IPS DF 6.9 (cell line): Measurements from ENCODE around the gene ACO2.
"Not testable (repeated sequence)": the region's sequence is repeated elsewhere in the genome, so short reads cannot be mapped to it uniquely, and the experiment has no call there.

Source experiments
- DNase-seq: peaks from one replicate; pipeline ENCODE4 v3.0.0-alpha.2; 2013; ENCODE audit warnings: low read depth, low spot score
- H3K27ac ChIP-seq: one replicate; pipeline ENCODE4 v1.5.1; 2013; ENCODE audit warnings: low read length, control low read depth
- H3K27me3 ChIP-seq: 2 replicates; pipeline ENCODE4 v1.6.1; 2013; ENCODE audit warnings: mild to moderate bottlenecking, low read length; ENCODE audit not compliant: control insufficient read depth, insufficient read depth
- H3K36me3 ChIP-seq: 2 replicates; pipeline ENCODE4 v1.6.1; 2013; ENCODE audit warnings: low read length; ENCODE audit not compliant: control insufficient read depth, insufficient read depth
- H3K4me1 ChIP-seq: 2 replicates; pipeline ENCODE4 v1.6.1; 2013; ENCODE audit warnings: low read length; ENCODE audit not compliant: control insufficient read depth, insufficient read depth
- H3K4me3 ChIP-seq: 2 replicates; pipeline ENCODE4 v1.5.1; 2013; ENCODE audit warnings: mild to moderate bottlenecking, low read length
- H3K9me3 ChIP-seq: 2 replicates; pipeline ENCODE4 v1.6.1; 2013; ENCODE audit warnings: low read length, inconsistent platforms; ENCODE audit not compliant: control insufficient read depth, insufficient read depth
- WGBS: extraction: QIAGEN DNeasy Blood & Tissue Kit; methylation state at CpG from one replicate; pipeline ENCODE4 v1.1.7; 2013; ENCODE audit warnings: mixed read lengths, missing lambda C conversion rate; ENCODE audit not compliant: insufficient read length, insufficient coverage; 5-methylcytosine and 5-hydroxymethylcytosine counted together

ACO2 gene

GRCh38 chr22:41558241-41558630 lies 89.3 kb downstream of the ACO2 start:
- not testable (repeated sequence) for H3K4me3 ChIP-seq, H3K9me3 ChIP-seq, DNase-seq, H3K27me3 ChIP-seq, H3K27ac ChIP-seq, H3K36me3 ChIP-seq
- peaks cover 11% of the 10 kb centered on the region for H3K4me1 ChIP-seq
- no CpG with 5 or more reads among the region's 13 CpGs for WGBS

GRCh38 chr22:41560095-41560471 lies 91.2 kb downstream of the ACO2 start:
- WGBS, result no CpG with 5 or more reads among the region's 6 CpGs
- no peaks in the 10 kb centered on the region for H3K36me3 ChIP-seq
- DNase-seq, result no peak
- peaks cover 11% of the 10 kb centered on the region for H3K4me1 ChIP-seq
- H3K4me3 ChIP-seq, result no peak overlapping the region
- no peaks in the 10 kb centered on the region for H3K9me3 ChIP-seq
- no peaks in the 10 kb centered on the region for H3K27me3 ChIP-seq
- H3K27ac ChIP-seq, result no peak overlapping the region

DNA sequence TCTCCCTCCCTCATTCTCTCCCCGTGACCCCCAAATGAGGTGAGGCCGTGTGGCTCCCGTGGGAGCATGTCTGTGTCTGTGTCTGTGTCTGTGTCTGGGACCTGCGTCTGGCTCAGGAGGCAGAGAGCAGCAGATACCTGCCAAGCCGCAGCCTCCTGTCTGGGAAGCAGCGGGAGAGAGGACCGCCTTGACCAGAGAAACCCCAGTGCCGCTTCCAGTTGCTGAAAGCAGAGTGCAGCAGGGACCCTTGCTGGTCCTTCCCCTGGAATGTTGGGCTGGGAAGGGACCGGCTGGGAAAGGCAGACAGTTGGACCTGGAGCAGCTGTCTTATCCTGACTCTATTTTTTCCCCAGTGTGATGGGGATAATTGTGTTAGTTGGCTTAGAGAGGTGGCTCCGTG lies 92.4 kb downstream of the ACO2 start:
- Histone ChIP-seq H3K27me3 (no peaks in the 10 kb centered on the region), H3K4me3 (peak overlapping the region; percentile 2; the same call in 1 of the 2 replicates), H3K9me3 (no peaks in the 10 kb centered on the region), H3K4me1 (peaks cover 11% of the 10 kb centered on the region), H3K27ac (no peak overlapping the region), H3K36me3 (no peaks in the 10 kb centered on the region)
- DNase-seq, result no peak
- WGBS, result no CpG with 5 or more reads among the region's 10 CpGs

- Histone ChIP-seq H3K27me3 (no peaks in the 10 kb centered on the region), H3K4me3 (no peak overlapping the region), H3K27ac (no peak overlapping the region), H3K9me3 (no peaks in the 10 kb centered on the region), H3K4me1 (peaks cover 11% of the 10 kb centered on the region), H3K36me3 (no peaks in the 10 kb centered on the region)
- WGBS, result no CpG with 5 or more reads among the region's 5 CpGs
- DNase-seq, result no peak
These were observed 92.9 kb downstream of the ACO2 start for GRCh38 chr22:41561788-41562187.

- H3K4me3 ChIP-seq, result no peak overlapping the region
- H3K27ac ChIP-seq, result no peak overlapping the region
- H3K9me3 ChIP-seq, result no peaks in the 10 kb centered on the region
- H3K4me1 ChIP-seq, result peaks cover 11% of the 10 kb centered on the region
- no peaks in the 10 kb centered on the region for H3K27me3 ChIP-seq
- no peaks in the 10 kb centered on the region for H3K36me3 ChIP-seq
- DNase-seq, result no peak
- no CpG with 5 or more reads among the region's 4 CpGs for WGBS
These were observed 93.5 kb downstream of the ACO2 start for GRCh38 chr22:41562461-41562860.

DNA sequence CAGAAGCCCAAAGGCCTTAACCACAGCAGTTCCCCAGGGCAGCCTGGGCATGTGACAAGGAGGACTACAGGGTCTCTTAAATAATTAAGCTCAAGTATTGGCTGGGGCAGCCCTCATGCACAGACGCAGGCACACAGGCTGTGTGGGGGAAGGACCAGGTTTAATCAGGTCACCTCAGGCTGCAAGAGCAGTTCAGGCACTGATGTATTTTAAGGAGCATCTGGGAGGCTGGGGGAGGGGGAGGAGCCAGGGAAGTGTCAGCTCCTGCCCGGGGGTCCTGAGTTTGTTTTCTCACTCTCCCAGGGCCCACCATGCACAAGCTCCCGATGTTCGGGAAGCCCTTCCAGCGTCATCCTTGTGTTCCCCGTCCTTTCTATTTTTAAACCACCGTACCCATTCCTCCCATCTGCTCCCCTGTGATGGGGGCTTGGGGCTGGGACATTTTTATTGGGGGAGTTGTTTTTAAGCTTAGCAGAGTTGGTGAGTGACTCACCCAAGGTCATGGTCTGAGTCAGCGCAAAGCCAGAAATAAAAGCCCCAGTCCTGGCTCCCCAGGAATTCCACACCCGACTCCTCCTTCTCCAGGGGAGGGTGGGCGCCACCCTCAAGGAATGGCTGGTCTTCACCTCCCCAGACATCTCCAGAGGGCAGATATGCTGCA lies 94.3 kb downstream of the ACO2 start:
- Histone ChIP-seq H3K9me3 (no peaks in the 10 kb centered on the region), H3K27ac (no peak overlapping the region), H3K4me1 (peaks cover 11% of the 10 kb centered on the region), H3K27me3 (no peaks in the 10 kb centered on the region), H3K4me3 (no peak overlapping the region), H3K36me3 (no peaks in the 10 kb centered on the region)
- no peak for DNase-seq
- WGBS, result no CpG with 5 or more reads among the region's 10 CpGs

- H3K27me3 ChIP-seq, result no peaks in the 10 kb centered on the region
- H3K9me3 ChIP-seq, result no peaks in the 10 kb centered on the region
- H3K4me3 ChIP-seq, result no peak overlapping the region
- H3K27ac ChIP-seq, result no peak overlapping the region
- no peak for DNase-seq
- H3K4me1 ChIP-seq, result peaks cover 11% of the 10 kb centered on the region
- no CpG with 5 or more reads among the region's 8 CpGs for WGBS
- no peaks in the 10 kb centered on the region; the same call in 1 of the 2 replicates for H3K36me3 ChIP-seq
These were observed 95.6 kb downstream of the ACO2 start for GRCh38 chr22:41564563-41564962.

DNA sequence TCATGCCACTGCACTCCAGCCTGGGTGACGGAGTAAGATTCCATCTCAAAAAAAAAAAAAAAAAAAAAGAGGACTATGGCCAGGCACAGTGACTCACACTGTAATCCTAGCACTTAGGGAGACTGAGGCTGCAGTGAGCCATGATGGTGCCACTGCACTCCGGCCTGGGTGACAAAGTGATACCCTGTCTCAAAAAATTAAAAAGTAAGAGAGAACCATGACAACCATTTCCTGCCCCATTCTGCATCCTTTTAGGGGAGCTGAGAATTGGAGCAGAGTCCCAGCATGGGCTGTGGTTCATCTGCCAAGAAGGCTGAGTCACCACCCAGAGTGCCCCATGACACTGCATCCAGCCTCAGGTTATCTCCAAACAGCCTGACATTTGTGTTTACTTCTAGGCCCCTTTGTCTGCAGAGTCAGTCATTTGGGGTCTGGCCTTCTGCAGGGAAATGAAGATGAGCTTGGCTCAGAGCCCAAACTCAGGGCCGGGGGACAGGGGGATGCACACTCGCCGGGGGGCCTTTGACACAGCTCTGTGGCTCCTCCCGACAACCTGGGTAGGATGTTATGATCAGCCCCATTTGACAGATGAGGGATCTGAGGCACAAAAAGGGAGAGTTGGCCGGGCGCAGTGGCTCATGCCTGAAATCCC lies 96.6 kb downstream of the ACO2 start:
- H3K27ac ChIP-seq, result no peak overlapping the region
- H3K9me3 ChIP-seq, result no peaks in the 10 kb centered on the region
- peaks cover 11% of the 10 kb centered on the region for H3K4me1 ChIP-seq
- H3K4me3 ChIP-seq, result no peak overlapping the region
- H3K27me3 ChIP-seq, result no peaks in the 10 kb centered on the region
- H3K36me3 ChIP-seq, result no peaks in the 10 kb centered on the region; the same call in 1 of the 2 replicates
- DNase-seq, result no peak
- WGBS, result no CpG with 5 or more reads among the region's 8 CpGs

DNA sequence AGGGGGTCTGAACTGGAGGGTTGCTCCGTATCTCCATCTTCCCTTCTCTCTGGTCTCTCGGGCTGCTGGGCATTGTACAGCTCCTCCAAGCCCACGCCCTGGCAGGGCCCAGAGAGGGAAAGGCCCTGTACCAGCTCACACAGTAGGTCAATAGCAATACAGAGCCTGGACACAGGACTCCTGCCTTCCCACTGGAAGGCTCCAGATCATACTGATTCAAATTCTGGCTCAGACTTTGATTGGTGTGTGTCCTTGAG lies 98.5 kb downstream of the ACO2 start:
- no peak for DNase-seq
- no peak overlapping the region for H3K27ac ChIP-seq
- peaks cover 4% of the 10 kb centered on the region for H3K4me1 ChIP-seq
- WGBS, result no CpG with 5 or more reads among the region's 3 CpGs
- H3K9me3 ChIP-seq, result no peaks in the 10 kb centered on the region
- H3K27me3 ChIP-seq, result no peaks in the 10 kb centered on the region
- H3K4me3 ChIP-seq, result no peak overlapping the region
- H3K36me3 ChIP-seq, result no peaks in the 10 kb centered on the region; the same call in 1 of the 2 replicates

DNA sequence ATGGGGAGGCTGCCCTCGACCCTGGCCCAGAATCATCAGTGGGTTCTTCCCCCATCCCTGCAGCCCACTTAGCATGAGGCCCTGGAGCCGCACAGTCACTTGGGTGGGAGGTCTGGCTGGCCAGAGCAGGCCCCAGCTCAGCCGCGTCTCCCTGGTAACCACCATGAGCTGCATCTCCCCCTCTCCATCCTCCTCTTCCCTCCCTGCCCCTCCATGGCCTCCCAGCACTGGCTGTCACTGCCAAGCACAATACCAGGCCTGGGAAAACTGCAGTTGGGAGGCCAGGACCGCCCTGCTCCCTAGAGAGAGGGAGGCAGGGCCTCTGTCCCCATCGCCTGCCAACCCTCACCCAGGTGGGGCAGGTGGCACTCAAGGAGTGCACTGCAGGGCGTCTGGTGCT lies 99.9 kb downstream of the ACO2 start:
- WGBS, result no CpG with 5 or more reads among the region's 7 CpGs
- Histone ChIP-seq H3K27me3 (no peaks in the 10 kb centered on the region), H3K36me3 (no peaks in the 10 kb centered on the region; the same call in 1 of the 2 replicates), H3K27ac (no peak overlapping the region), H3K9me3 (no peaks in the 10 kb centered on the region), H3K4me1 (no peaks in the 10 kb centered on the region; the same call in 1 of the 2 replicates), H3K4me3 (no peak overlapping the region)
- DNase-seq, result no peak

- no peak for DNase-seq
- H3K4me1 ChIP-seq, result no peaks in the 10 kb centered on the region; the same call in 1 of the 2 replicates
- no peaks in the 10 kb centered on the region for H3K9me3 ChIP-seq
- no peak overlapping the region for H3K27ac ChIP-seq
- no peaks in the 10 kb centered on the region; the same call in 1 of the 2 replicates for H3K36me3 ChIP-seq
- H3K4me3 ChIP-seq, result no peak overlapping the region
- WGBS, result no CpG with 5 or more reads among the region's 3 CpGs
- no peaks in the 10 kb centered on the region for H3K27me3 ChIP-seq
These were observed 101.3 kb downstream of the ACO2 start for GRCh38 chr22:41570221-41570620.
